H9 (cell line): ENCODE data around the gene CHRNA5. TPM values are rescaled to one million over a fixed set of nuclear protein-coding genes. Genes with fewer than 3 reads are reported as not detected.

ENCODE experiments used
- DNase-seq: peaks from one replicate; pipeline ENCODE4 v3.0.0-alpha.2; 2017
- H2AFZ ChIP-seq: one replicate; pipeline ENCODE4 v1.6.1; 2013; ENCODE audit warnings: mild to moderate bottlenecking, low read length, control low read depth, moderate library complexity
- H2AK5ac ChIP-seq: 2 replicates; pipeline ENCODE4 v1.6.1; 2013; ENCODE audit warnings: low read length, control low read depth, mixed read lengths; ENCODE audit not compliant: insufficient read length
- H2BK120ac ChIP-seq: one replicate; pipeline ENCODE4 v1.6.1; 2013; ENCODE audit warnings: low read depth, mild to moderate bottlenecking, low read length, control low read depth, inconsistent platforms; ENCODE audit not compliant: poor library complexity, severe bottlenecking
- H2BK12ac ChIP-seq: 2 replicates; pipeline ENCODE4 v1.6.1; 2013; ENCODE audit warnings: low read length, control low read depth, mixed read lengths, low read depth; ENCODE audit not compliant: insufficient read length
- H2BK15ac ChIP-seq: 2 replicates; pipeline ENCODE4 v1.6.1; 2013; ENCODE audit warnings: low read depth, low read length, control low read depth
- H2BK20ac ChIP-seq: one replicate; pipeline ENCODE4 v1.6.1; 2013; ENCODE audit warnings: low read depth, mild to moderate bottlenecking, low read length, control low read depth, inconsistent platforms; ENCODE audit not compliant: poor library complexity, severe bottlenecking
- H2BK5ac ChIP-seq: 2 replicates; pipeline ENCODE4 v1.6.1; 2013; ENCODE audit warnings: low read length, control low read depth, mixed read lengths; ENCODE audit not compliant: insufficient read length
- H3K14ac ChIP-seq: 2 replicates; pipeline ENCODE4 v1.6.1; 2013; ENCODE audit warnings: low read length, control low read depth; ENCODE audit not compliant: insufficient read depth
- H3K18ac ChIP-seq: 2 replicates; pipeline ENCODE4 v1.6.1; 2013; ENCODE audit warnings: low read depth, mild to moderate bottlenecking, mixed read lengths, low read length, control low read depth; ENCODE audit not compliant: insufficient read length
- H3K23ac ChIP-seq: 2 replicates; pipeline ENCODE4 v1.6.1; 2013; ENCODE audit warnings: low read length, control low read depth, mixed read lengths, low read depth; ENCODE audit not compliant: insufficient read length
- H3K23me2 ChIP-seq: 2 replicates; pipeline ENCODE4 v1.6.1; 2013; ENCODE audit warnings: low read depth, mild to moderate bottlenecking, mixed read lengths, low read length, control low read depth; ENCODE audit not compliant: insufficient read length, poor library complexity, severe bottlenecking
- H3K27ac ChIP-seq: 2 replicates; pipeline ENCODE4 v1.5.1; 2013; ENCODE audit warnings: low read length, control low read depth, mixed read lengths, low read depth; ENCODE audit not compliant: insufficient read length
- H3K27me3 ChIP-seq: 2 replicates; pipeline ENCODE4 v1.6.1; 2013; ENCODE audit warnings: low read length, control low read depth, inconsistent platforms; ENCODE audit not compliant: insufficient read depth
- H3K4ac ChIP-seq: 2 replicates; pipeline ENCODE4 v1.6.1; 2013; ENCODE audit warnings: low read depth, mild to moderate bottlenecking, control low read depth, inconsistent platforms, low read length, moderate library complexity
- H3K4me1 ChIP-seq: 2 replicates; pipeline ENCODE4 v1.6.1; 2013; ENCODE audit warnings: low read length, control low read depth, inconsistent platforms; ENCODE audit not compliant: insufficient read depth
- H3K4me2 ChIP-seq: 2 replicates; pipeline ENCODE4 v1.6.1; 2013; ENCODE audit warnings: low read length, control low read depth, mixed read lengths; ENCODE audit not compliant: insufficient read length, insufficient read depth
- H3K56ac ChIP-seq: 2 replicates; pipeline ENCODE4 v1.6.1; 2013; ENCODE audit warnings: low read depth, mild to moderate bottlenecking, mixed read lengths, low read length, control low read depth; ENCODE audit not compliant: insufficient read length
- H3K79me1 ChIP-seq: 2 replicates; pipeline ENCODE4 v1.6.1; 2013; ENCODE audit warnings: low read depth, mild to moderate bottlenecking, moderate library complexity, low read length, control low read depth, inconsistent platforms; ENCODE audit not compliant: insufficient read depth, poor library complexity, severe bottlenecking
- H3K79me2 ChIP-seq: 2 replicates; pipeline ENCODE4 v1.6.1; 2013; ENCODE audit warnings: low read length, control low read depth, inconsistent platforms; ENCODE audit not compliant: insufficient read depth
- H3K9ac ChIP-seq: 2 replicates; pipeline ENCODE4 v1.6.1; 2013; ENCODE audit warnings: low read length, control low read depth, mixed read lengths; ENCODE audit not compliant: insufficient read length; ENCODE audit errors: extremely low read depth
- H3K9me3 ChIP-seq: one replicate; pipeline ENCODE4 v1.6.1; 2013; ENCODE audit warnings: low read depth, low read length, inconsistent platforms; ENCODE audit not compliant: control insufficient read depth
- H3T11ph ChIP-seq: one replicate; pipeline ENCODE4 v1.6.1; 2013; ENCODE audit warnings: mild to moderate bottlenecking, low read length, control low read depth, inconsistent platforms
- H4K20me1 ChIP-seq: one replicate; pipeline ENCODE4 v1.6.1; 2013; ENCODE audit not compliant: control insufficient read depth, insufficient read length, insufficient read depth
- H4K5ac ChIP-seq: 2 replicates; pipeline ENCODE4 v1.6.1; 2013; ENCODE audit warnings: low read depth, mild to moderate bottlenecking, mixed read lengths, low read length, control low read depth; ENCODE audit not compliant: insufficient read length
- H4K8ac ChIP-seq: replicated peaks from 2 replicates; pipeline ENCODE4 v1.6.1; 2013; ENCODE audit warnings: low read length, control low read depth, mixed read lengths, low read depth; ENCODE audit not compliant: insufficient read length
- H4K91ac ChIP-seq: 2 replicates; pipeline ENCODE4 v1.6.1; 2013; ENCODE audit warnings: low read depth, mild to moderate bottlenecking, moderate library complexity, mixed read lengths, low read length, control low read depth; ENCODE audit not compliant: insufficient read length
- H3K27ac Mint-ChIP-seq, 3 experiments: 2 replicates in 2 of 3; 3 replicates in 1 of 3; pipeline ENCODE4 v1.8.0; 2020 to 2021; ENCODE audit warnings: mixed read lengths in 3 of 3, mild to moderate bottlenecking in 1 of 3, moderate library complexity in 1 of 3
- H3K27me3 Mint-ChIP-seq: 2 replicates; pipeline ENCODE4 v1.8.0; 2021; ENCODE audit warnings: low read depth, mild to moderate bottlenecking, moderate library complexity, mixed read lengths
- H3K36me3 Mint-ChIP-seq, 3 experiments: 2 replicates in 2 of 3; 3 replicates in 1 of 3; pipeline ENCODE4 v1.8.0; 2020 to 2021; ENCODE audit warnings: low read depth in 3 of 3, mixed read lengths in 3 of 3; ENCODE audit not compliant: insufficient read depth in 1 of 3
- H3K4me1 Mint-ChIP-seq, 2 experiments: 2 replicates each; pipeline ENCODE4 v1.8.0; 2020; ENCODE audit warnings: mixed read lengths in 2 of 2
- H3K4me3 Mint-ChIP-seq, 2 experiments: 2 replicates in 1 of 2; 3 replicates in 1 of 2; pipeline ENCODE4 v1.8.0; 2020 to 2021; ENCODE audit warnings: mild to moderate bottlenecking in 2 of 2, mixed read lengths in 2 of 2, moderate library complexity in 1 of 2
- H3K9me3 Mint-ChIP-seq, 2 experiments: 2 replicates in 1 of 2; 3 replicates in 1 of 2; pipeline ENCODE4 v1.8.0; 2020; ENCODE audit warnings: mild to moderate bottlenecking in 2 of 2, mixed read lengths in 2 of 2, moderate library complexity in 1 of 2
- CTCF ChIP-seq: fragments of 200-600 bp; sonication (generic); conservative IDR thresholded peaks from 3 replicates; pipeline ENCODE4 v1.8.0; 2021; ENCODE audit warnings: antibody characterized with exemption, mild to moderate bottlenecking
- WGBS: extraction: QIAGEN DNeasy Blood & Tissue Kit; methylation state at CpG from one replicate; pipeline ENCODE4 v1.1.7; 2013; ENCODE audit warnings: missing lambda C conversion rate, low lambda C conversion rate, mixed read lengths; ENCODE audit not compliant: insufficient read length; ENCODE audit errors: extremely low coverage; 5-methylcytosine and 5-hydroxymethylcytosine counted together
- total RNA-seq: library from RNA; stranded (reverse); gene quantifications from 2 replicates; pipeline ENCODE4 v1.2.1, GENCODE V29; 2021

CHRNA5 gene
- total RNA-seq, 1 experiment from 2014 or later = 16.5 TPM

- Histone ChIP-seq H3T11ph (no peak overlapping the region), H4K20me1 (no peaks in the 10 kb centered on the region), H2AFZ (no peak overlapping the region), H4K91ac (no peak overlapping the region), H3K79me1 (no peaks in the 10 kb centered on the region), H3K9me3 (no peaks in the 10 kb centered on the region), H3K56ac (no peak overlapping the region), H2BK15ac (no peak overlapping the region), H4K8ac (no peak overlapping the region), H2BK20ac (no peak overlapping the region), H4K5ac (no peak overlapping the region), H3K4me2 (no peak overlapping the region), H3K14ac (no peak overlapping the region), H3K4ac (no peak overlapping the region), H2BK12ac (no peak overlapping the region), H2AK5ac (no peak overlapping the region), H3K23ac (no peak overlapping the region), H3K23me2 (no peaks in the 10 kb centered on the region), H3K27ac (no peak overlapping the region), H3K18ac (no peak overlapping the region), H3K27me3 (no peaks in the 10 kb centered on the region), H3K9ac (no peak overlapping the region), H2BK120ac (no peak overlapping the region), H3K79me2 (no peaks in the 10 kb centered on the region), H3K4me1 (no peaks in the 10 kb centered on the region), H2BK5ac (no peak overlapping the region)
- H3K27ac Mint-ChIP-seq = no peak overlapping the region
- no peak overlapping the region for H3K4me3 Mint-ChIP-seq
- peaks cover 2% of the 10 kb centered on the region for H3K27me3 Mint-ChIP-seq
- no peak for DNase-seq
- H3K36me3 Mint-ChIP-seq = peaks cover 4 to 12% (median 11%) of the 10 kb centered on the region in 3 experiments
- peaks cover 22 to 24% of the 10 kb centered on the region in 2 experiments; a peak in 4 of 5 replicates for H3K9me3 Mint-ChIP-seq
- no CpG with 5 or more reads among the region's 5 CpGs for WGBS
- no peaks in the 10 kb centered on the region for H3K4me1 Mint-ChIP-seq
- TF ChIP-seq CTCF = no peak
These were observed 38.0 kb upstream of the CHRNA5 start for GRCh38 chr15:78527325-78527724.
